CD14-positive monocyte (primary cell): ENCODE results near the gene CRTC3. TPM values are rescaled to one million over a fixed set of nuclear protein-coding genes. Genes with fewer than 3 reads are reported as not detected.

ENCODE experiments used
- DNase-seq, 3 donors: peaks; one replicate each; pipeline ENCODE4 v3.0.0-alpha.2; 2011 to 2022
- H2AFZ ChIP-seq: 2 replicates; pipeline ENCODE4 v1.6.0; 2012; ENCODE audit warnings: mild to moderate bottlenecking, low read depth, low read length, inconsistent platforms; ENCODE audit not compliant: insufficient read depth, poor library complexity, severe bottlenecking
- H3K27ac ChIP-seq, 2 donors: 1 replicate in 1 of 2; 2 replicates in 1 of 2; pipeline ENCODE4 v1.5.1; 2012 to 2013; ENCODE audit warnings: low read length in 2 of 2, control low read depth in 1 of 2, inconsistent platforms in 1 of 2, low read depth in 1 of 2, mild to moderate bottlenecking in 1 of 2
- H3K27me3 ChIP-seq, 2 donors: one replicate each; pipeline versions ENCODE4 v1.6.0 to v1.6.1; 2011 to 2013; ENCODE audit warnings: low read length in 2 of 2; ENCODE audit not compliant: control insufficient read depth in 2 of 2, insufficient read depth in 2 of 2
- H3K36me3 ChIP-seq, 2 donors: replicated peaks in 1 of 2; 1 replicate in 1 of 2; 2 replicates in 1 of 2; pipeline versions ENCODE4 v1.5.1 to v1.6.1; 2012 to 2013; ENCODE audit warnings: low read length in 2 of 2, control low read depth in 1 of 2, inconsistent platforms in 1 of 2, mild to moderate bottlenecking in 1 of 2; ENCODE audit not compliant: insufficient read depth in 2 of 2, control insufficient read depth in 1 of 2
- H3K4me1 ChIP-seq, 2 donors: 1 replicate in 1 of 2; 2 replicates in 1 of 2; pipeline versions ENCODE4 v1.5.1 to v1.6.1; 2012 to 2013; ENCODE audit warnings: low read length in 2 of 2, control low read depth in 1 of 2, inconsistent platforms in 1 of 2, mild to moderate bottlenecking in 1 of 2, moderate library complexity in 1 of 2; ENCODE audit not compliant: insufficient read depth in 2 of 2, control insufficient read depth in 1 of 2
- H3K4me2 ChIP-seq: replicated peaks from 2 replicates; pipeline ENCODE3; 2012; ENCODE audit warnings: low read length, moderate library complexity, mild to moderate bottlenecking; ENCODE audit not compliant: poor library complexity, severe bottlenecking; ENCODE audit errors: extremely low read depth
- H3K4me3 ChIP-seq, 3 experiments: fragments of 200-600 bp in 1 of 3; sonication (generic) in 1 of 3; replicated peaks in 1 of 3; 1 replicate in 2 of 3; 2 replicates in 1 of 3; pipeline ENCODE4 v1.5.1; 2011 to 2013; ENCODE audit warnings: low read length in 3 of 3, mild to moderate bottlenecking in 3 of 3, control low read depth in 2 of 3, low read depth in 2 of 3, inconsistent platforms in 1 of 3, moderate library complexity in 1 of 3
- H3K79me2 ChIP-seq: 2 replicates; pipeline ENCODE4 v1.6.0; 2012; ENCODE audit warnings: mild to moderate bottlenecking, control low read depth, inconsistent platforms, low read length, moderate library complexity; ENCODE audit not compliant: insufficient read depth
- H3K9ac ChIP-seq: 2 replicates; pipeline ENCODE4 v1.6.0; 2017; ENCODE audit warnings: low read length, mild to moderate bottlenecking; ENCODE audit not compliant: insufficient read depth, poor library complexity, severe bottlenecking
- H3K9me3 ChIP-seq, 2 donors: replicated peaks in 1 of 2; 1 replicate in 1 of 2; 2 replicates in 1 of 2; pipeline versions ENCODE4 v1.5.1 to v1.6.1; 2012 to 2013; ENCODE audit warnings: low read length in 2 of 2, control low read depth in 1 of 2; ENCODE audit not compliant: control insufficient read depth in 1 of 2, insufficient read depth in 1 of 2
- H4K20me1 ChIP-seq: 2 replicates; pipeline ENCODE4 v1.6.0; 2012; ENCODE audit warnings: mild to moderate bottlenecking, low read length, control low read depth, moderate library complexity; ENCODE audit not compliant: insufficient read depth
- H3K27ac Mint-ChIP-seq, 7 donors: one replicate each; pipeline ENCODE4 v1.8.0; 2020; ENCODE audit warnings: mild to moderate bottlenecking in 7 of 7, mixed read lengths in 7 of 7, moderate library complexity in 6 of 7, inconsistent platforms in 2 of 7
- H3K27me3 Mint-ChIP-seq, 3 donors: one replicate each; pipeline ENCODE4 v1.8.0; 2021 to 2022; ENCODE audit warnings: low read depth in 3 of 3, mild to moderate bottlenecking in 3 of 3, mixed read lengths in 3 of 3, moderate library complexity in 3 of 3, inconsistent platforms in 1 of 3
- H3K36me3 Mint-ChIP-seq, 2 donors: one replicate each; pipeline ENCODE4 v1.8.0; 2020; ENCODE audit warnings: mixed read lengths in 2 of 2, inconsistent platforms in 1 of 2, mild to moderate bottlenecking in 1 of 2
- H3K4me1 Mint-ChIP-seq: one replicate; pipeline ENCODE4 v1.8.0; 2020; ENCODE audit warnings: mild to moderate bottlenecking, mixed read lengths
- H3K4me3 Mint-ChIP-seq, 2 donors: one replicate each; pipeline ENCODE4 v1.8.0; 2020; ENCODE audit warnings: mild to moderate bottlenecking in 2 of 2, mixed read lengths in 2 of 2, moderate library complexity in 1 of 2
- H3K9me3 Mint-ChIP-seq, 7 donors: one replicate each; pipeline ENCODE4 v1.8.0; 2020 to 2022; ENCODE audit warnings: mixed read lengths in 7 of 7, mild to moderate bottlenecking in 6 of 7, moderate library complexity in 6 of 7, inconsistent platforms in 2 of 7
- CTCF ChIP-seq: fragments of 200-600 bp; IDR thresholded peaks from one replicate; pipeline ENCODE4 v1.8.0; 2022; ENCODE audit warnings: antibody characterized with exemption, mild to moderate bottlenecking
- WGBS: methylation state at CpG from one replicate; pipeline ENCODE4 v1.1.5; 2013; ENCODE audit warnings: missing lambda C conversion rate; ENCODE audit not compliant: insufficient coverage; 5-methylcytosine and 5-hydroxymethylcytosine counted together
- intact Hi-C, 2 donors: fragments of 100-400 bp; cut with micrococcal nuclease; formaldehyde crosslinking; loops; one replicate each; pipeline versions ENCODE4 v1.15.0 to v1.15.1; 2023
- polyA plus RNA-seq, 3 donors: library from polyadenylated mRNA; depleted of rRNA in 1 of 3; unstranded in 2 of 3; stranded (reverse) in 1 of 3; fragments of 300-500 nt in 2 of 3; fragments of >200 nt in 1 of 3; fragmentation: Illumina TruSeq in 2 of 3; gene quantifications; 1 replicate in 2 of 3; 2 replicates in 1 of 3; pipeline ENCODE4 v1.2.3, GENCODE V29; 2012 to 2021

CRTC3 gene
- polyA plus RNA-seq, 3 donors: 6.0 to 25.4 (median 12.2) TPM

- H3K27ac Mint-ChIP-seq: peak overlapping the region; percentile 78 to 95 (median 90)
- H3K27ac ChIP-seq: peak overlapping the region; percentile 39 to 66
- no peak overlapping the region for H3K9ac ChIP-seq
- H3K36me3 Mint-ChIP-seq: peaks cover 24 to 40% of the 10 kb centered on the region in 2 donors
- H3K27me3 Mint-ChIP-seq: no peaks in the 10 kb centered on the region
- peak overlapping the region in 1 of 2 donors; percentile 39 for H3K4me3 Mint-ChIP-seq
- H3K9me3 Mint-ChIP-seq: no peaks in the 10 kb centered on the region
- no peak overlapping the region for H2AFZ ChIP-seq
- peaks cover 14% of the 10 kb centered on the region for H4K20me1 ChIP-seq
- peaks cover 30% of the 10 kb centered on the region for H3K79me2 ChIP-seq
- peak overlapping the region; percentile 32 for H3K4me2 ChIP-seq
- H3K36me3 ChIP-seq: no peaks in the 10 kb centered on the region
- H3K4me1 Mint-ChIP-seq: peaks cover 53% of the 10 kb centered on the region
- H3K4me1 ChIP-seq: peaks cover 50 to 56% of the 10 kb centered on the region in 2 donors
- peak; percentile 84 to 93 (median 92) for DNase-seq
- H3K9me3 ChIP-seq: no peaks in the 10 kb centered on the region
- intact Hi-C loops: loop anchor here in 1 of 2 donors (2.0 kb wide), 1 partner anchor 14 kb away; no protein-coding TSS in a partner anchor
- H3K4me3 ChIP-seq: peak overlapping the region in 1 of 3 experiments; percentile 34
- WGBS: no CpG with 5 or more reads among the region's 6 CpGs
- H3K27me3 ChIP-seq: no peaks in the 10 kb centered on the region
- TF ChIP-seq CTCF: no peak
Observed at GRCh38 chr15:90550919-90551318, 21.2 kb downstream of the CRTC3 start.

DNA sequence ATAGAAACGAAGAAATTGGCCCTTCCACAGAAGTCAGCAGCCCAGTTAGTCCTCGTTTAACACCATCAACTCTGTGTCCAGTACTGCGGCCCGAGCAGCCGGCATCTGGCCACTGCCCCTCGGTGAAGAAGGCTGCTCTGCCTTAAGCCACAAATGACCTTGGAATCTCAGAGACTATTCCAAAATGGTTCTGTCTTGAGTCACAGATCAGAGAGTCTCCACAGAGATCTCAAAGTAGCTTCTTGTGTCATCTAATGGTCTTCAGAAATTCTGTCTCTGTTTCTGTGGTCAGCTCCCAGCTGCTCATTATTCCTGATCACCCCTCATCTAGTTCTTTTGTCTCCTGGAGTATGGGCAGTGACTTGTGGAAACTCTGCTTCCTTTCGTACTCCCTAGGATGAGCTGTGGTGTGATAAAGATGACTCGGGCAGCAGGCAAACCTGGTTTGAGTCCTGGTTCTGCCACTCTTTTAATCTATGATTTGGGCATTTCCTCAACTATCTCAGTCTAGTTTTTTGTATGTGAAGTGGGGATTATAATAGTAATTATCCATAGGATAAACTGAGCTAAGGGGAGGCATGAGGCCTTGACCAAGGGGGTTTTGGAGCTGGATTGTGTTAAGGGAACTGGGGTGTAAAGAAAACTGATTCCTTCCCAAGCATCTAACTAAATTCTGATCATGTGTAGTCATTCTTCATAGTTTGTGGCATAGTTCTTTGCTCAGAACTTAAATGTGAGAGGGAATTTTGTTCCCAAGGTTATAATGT is 22.6 kb downstream of the CRTC3 start:
- Histone ChIP-seq H4K20me1 (peaks cover 15% of the 10 kb centered on the region), H2AFZ (no peak overlapping the region), H3K4me3 (no peak overlapping the region), H3K9me3 (no peaks in the 10 kb centered on the region), H3K36me3 (no peaks in the 10 kb centered on the region), H3K27me3 (no peaks in the 10 kb centered on the region), H3K4me1 (peaks cover 50 to 57% of the 10 kb centered on the region in 2 donors), H3K79me2 (peaks cover 35% of the 10 kb centered on the region), H3K9ac (no peak overlapping the region), H3K27ac (no peak overlapping the region), H3K4me2 (no peak overlapping the region)
- WGBS: 97% methylated on average over 7 of the region's 8 CpGs
- DNase-seq: no peak
- Mint-ChIP-seq H3K9me3 (no peaks in the 10 kb centered on the region), H3K27ac (peak overlapping the region in 6 of 7 donors; percentile 26 to 95 (median 86)), H3K36me3 (peaks cover 25 to 38% of the 10 kb centered on the region in 2 donors), H3K4me1 (peaks cover 56% of the 10 kb centered on the region), H3K27me3 (no peaks in the 10 kb centered on the region), H3K4me3 (no peak overlapping the region)
- intact Hi-C loops: no loop called here
- TF ChIP-seq CTCF: no peak
